Measurements from ENCODE around the gene PMFBP1. TPM values are rescaled to one million over a fixed set of nuclear protein-coding genes. Genes with fewer than 3 reads are reported as not detected.

Gene PMFBP1
- total and polyA plus RNA-seq, 11 donors = 0.09 to 0.77 (median 0.12) TPM; not detected in 4

- Histone ChIP-seq H3K9me3 (no peaks in the 10 kb centered on the region), H3K4me3 (no peak overlapping the region), H3K27ac (no peak overlapping the region), H3K27me3 (peaks cover 0 to 15% (median 0%) of the 10 kb centered on the region in 9 donors), H3K36me3 (no peaks in the 10 kb centered on the region), H3K4me1 (peaks cover 0 to 26% (median 0%) of the 10 kb centered on the region in 12 donors)
- ATAC-seq = no peak
- DNase-seq = no peak
- WGBS, 4 donors = 69 to 81% (median 77%) methylated on average over 5 of the region's 5 CpGs
- TF ChIP-seq POLR2A (IDR thresholded peaks at IDR 0.05) = no peak
- TF ChIP-seq CTCF (IDR thresholded peaks at IDR 0.05) = no peak
- intact Hi-C loops (cut with DNase I) = no loop called here
Measured at GRCh38 chr16:72199761-72200337, 27.9 kb upstream of the PMFBP1 start.

- Histone ChIP-seq H3K4me3 (no peak overlapping the region), H3K36me3 (no peaks in the 10 kb centered on the region), H3K27ac (no peak overlapping the region), H3K27me3 (peaks cover 0 to 15% (median 0%) of the 10 kb centered on the region in 9 donors), H3K9me3 (no peaks in the 10 kb centered on the region), H3K4me1 (peaks cover 0 to 20% (median 0%) of the 10 kb centered on the region in 12 donors)
- 29 to 48% (median 38%) methylated on average over 10 of the region's 10 CpGs for WGBS, 4 donors
- ATAC-seq (no peak), DNase-seq (no peak)
- TF ChIP-seq CTCF (IDR thresholded peaks at IDR 0.05) (no peak), POLR2A (IDR thresholded peaks at IDR 0.05) (no peak)
- intact Hi-C loops (cut with DNase I) = no loop called here
Measured at GRCh38 chr16:72198771-72199201, 26.8 kb upstream of the PMFBP1 start.

GRCh38 chr16:72198021-72198711 lies 26.2 kb upstream of the PMFBP1 start:
- Histone ChIP-seq H3K27me3 (peaks cover 0 to 15% (median 0%) of the 10 kb centered on the region in 9 donors), H3K4me3 (no peak overlapping the region), H3K4me1 (peaks cover 0 to 14% (median 0%) of the 10 kb centered on the region in 12 donors), H3K27ac (no peak overlapping the region), H3K9me3 (no peaks in the 10 kb centered on the region), H3K36me3 (no peaks in the 10 kb centered on the region)
- intact Hi-C loops (cut with DNase I) = no loop called here
- ATAC-seq = no peak
- no peak for TF ChIP-seq POLR2A (IDR thresholded peaks at IDR 0.05)
- TF ChIP-seq CTCF (IDR thresholded peaks at IDR 0.05) = no peak
- peak in 3 of 5 donors; percentile 25 to 61 (median 38) for DNase-seq
- 54 to 64% (median 60%) methylated on average over 11 of the region's 11 CpGs for WGBS, 4 donors

GRCh38 chr16:72197545-72197944 lies 25.6 kb upstream of the PMFBP1 start:
- intact Hi-C loops (cut with DNase I) = no loop called here
- no peak overlapping the region for H3K4me3 ChIP-seq
- 40 to 69% (median 51%) methylated on average over 4 of the region's 4 CpGs for WGBS, 4 donors
- TF ChIP-seq POLR2A (IDR thresholded peaks at IDR 0.05) (no peak), CTCF (IDR thresholded peaks at IDR 0.05) (no peak)
- ATAC-seq (no peak), DNase-seq (no peak)
- H3K27ac ChIP-seq = no peak overlapping the region
- peaks cover 0 to 8% (median 0%) of the 10 kb centered on the region in 12 donors for H3K4me1 ChIP-seq
- H3K27me3 ChIP-seq = peaks cover 0 to 14% (median 0%) of the 10 kb centered on the region in 9 donors
- H3K9me3 ChIP-seq = no peaks in the 10 kb centered on the region
- H3K36me3 ChIP-seq = no peaks in the 10 kb centered on the region

All from heart left ventricle (tissue), 16 donors.